ENCODE measurements around the gene HARS1.

DNA sequence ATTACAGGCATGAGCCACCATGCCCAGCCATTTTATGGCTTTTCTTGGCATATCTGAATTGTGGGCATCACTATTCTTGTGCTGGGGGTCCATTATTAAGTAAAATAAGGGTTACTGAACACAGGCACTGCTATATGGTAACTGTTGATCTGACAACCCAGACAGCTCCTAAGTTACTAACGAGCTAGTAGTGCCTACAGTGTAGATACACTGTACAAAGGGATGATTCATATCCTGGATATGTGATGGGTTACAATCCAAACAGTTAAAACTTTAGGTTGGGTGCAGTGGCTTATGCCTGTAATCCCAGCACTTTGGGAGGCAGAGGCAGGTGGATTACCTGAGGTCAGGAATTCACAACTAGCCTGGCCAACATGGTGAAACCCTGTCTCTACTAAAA, 62.5 kb downstream of the HARS1 start:
- TF ChIP-seq POLR2A (IDR thresholded peaks at IDR 0.05) (no peak), CTCF (IDR thresholded peaks at IDR 0.05) (no peak)

Measured in thyroid gland (tissue), 4 donors.